ENCODE measurements around the gene BUD23. TPM values are rescaled to one million over a fixed set of nuclear protein-coding genes. Genes with fewer than 3 reads are reported as not detected.

The BUD23 gene
- total and polyA plus RNA-seq, 2 donors (not counting 1 experiment from before 2014, with no cell fraction given): 62.4 to 63.9 TPM

- H3K4me1 Mint-ChIP-seq: peaks cover 25% of the 10 kb centered on the region
- TF ChIP-seq EZH2 (IDR thresholded peaks at IDR 0.05; ENCODE audit: borderline replicate concordance, insufficient read depth, low read depth, low read length, poor library complexity, severe bottlenecking) (no peak), CTCF (IDR thresholded peaks at IDR 0.05) (no peak)
- 88% methylated on average over 18 of the region's 18 CpGs for WGBS (ENCODE audit: insufficient coverage)
- POLR2A ChIA-PET: no interaction called here
- ATAC-seq (ENCODE audit: low read depth): no peak
- H3K27me3 Mint-ChIP-seq: peaks cover 7% of the 10 kb centered on the region
- Histone ChIP-seq H3K4me3 (ENCODE audit: control extremely low read depth in 1 of 5, extremely low read depth in 1 of 5, insufficient read depth in 1 of 5, low read depth in 2 of 5, low read length in 4 of 5) (no peak overlapping the region), H3K27me3 (replicated peaks in 1 of 4; ENCODE audit: control extremely low read depth in 1 of 4, control insufficient read depth in 3 of 4, insufficient read depth in 4 of 4, low read length in 3 of 4) (peaks cover 0 to 10% (median 0%) of the 10 kb centered on the region in 4 experiments), H3K4me1 (ENCODE audit: control insufficient read depth in 2 of 2, insufficient read depth in 2 of 2, low read length in 2 of 2) (peaks cover 18 to 22% of the 10 kb centered on the region in 2 donors), H3K36me3 (replicated peaks in 1 of 2; ENCODE audit: control extremely low read depth in 1 of 2, control insufficient read depth in 1 of 2, extremely low read depth in 1 of 2, insufficient read depth in 2 of 2, low read length in 1 of 2) (peaks cover 0 to 12% of the 10 kb centered on the region in 2 experiments), H3K4me2 (replicated peaks; ENCODE audit: low read depth, low read length, poor library complexity, severe bottlenecking) (no peak overlapping the region), H3K9ac (ENCODE audit: low read length) (no peak overlapping the region), H4K20me1 (ENCODE audit: control insufficient read depth, insufficient read depth, low read length, poor library complexity, severe bottlenecking) (no peaks in the 10 kb centered on the region), H3K79me2 (ENCODE audit: control insufficient read depth, insufficient read depth, low read length) (no peaks in the 10 kb centered on the region), H3K9me3 (ENCODE audit: control extremely low read depth in 1 of 3, control insufficient read depth in 2 of 3, insufficient read depth in 1 of 3, low read length in 2 of 3) (peaks cover 0 to 5% (median 0%) of the 10 kb centered on the region in 3 donors), H3K27ac (ENCODE audit: low read length in 2 of 2) (no peak overlapping the region), H2AFZ (ENCODE audit: insufficient read depth, low read depth, low read length, poor library complexity, severe bottlenecking) (no peak overlapping the region)
- H3K9me3 Mint-ChIP-seq (ENCODE audit: insufficient read depth): no peaks in the 10 kb centered on the region
- no peak overlapping the region for H3K4me3 Mint-ChIP-seq
- intact Hi-C loops (cut with micrococcal nuclease): no loop called here
- no peak for DNase-seq
- H3K27ac Mint-ChIP-seq: no peak overlapping the region
- CTCF ChIA-PET: interaction anchor here (1.1 kb wide), 1 partner anchor 96 kb away, joined by 6 read pairs; no protein-coding TSS in a partner anchor
These were observed 19.3 kb downstream of the BUD23 start for GRCh38 chr7:73702665-73703064.

GRCh38 chr7:73703225-73703624 is 19.8 kb downstream of the BUD23 start:
- H3K27me3 ChIP-seq (replicated peaks in 1 of 4; ENCODE audit: control extremely low read depth in 1 of 4, control insufficient read depth in 3 of 4, insufficient read depth in 4 of 4, low read length in 3 of 4): peaks cover 0 to 10% (median 0%) of the 10 kb centered on the region in 4 experiments
- TF ChIP-seq CTCF (IDR thresholded peaks at IDR 0.05): no peak
- TF ChIP-seq EZH2 (IDR thresholded peaks at IDR 0.05; ENCODE audit: borderline replicate concordance, insufficient read depth, low read depth, low read length, poor library complexity, severe bottlenecking): no peak
- H3K9me3 ChIP-seq (ENCODE audit: control extremely low read depth in 1 of 3, control insufficient read depth in 2 of 3, insufficient read depth in 1 of 3, low read length in 2 of 3): peaks cover 0 to 5% (median 0%) of the 10 kb centered on the region in 3 donors
- 70% methylated on average over 9 of the region's 13 CpGs for WGBS (ENCODE audit: insufficient coverage)
- Mint-ChIP-seq H3K27ac (no peak overlapping the region), H3K4me1 (peaks cover 25% of the 10 kb centered on the region), H3K27me3 (peaks cover 7% of the 10 kb centered on the region), H3K9me3 (ENCODE audit: insufficient read depth) (no peaks in the 10 kb centered on the region), H3K4me3 (peak overlapping the region; percentile 52)
- no peak overlapping the region for H3K27ac ChIP-seq (ENCODE audit: low read length in 2 of 2)
- H3K9ac ChIP-seq (ENCODE audit: low read length): peak overlapping the region; percentile 48
- CTCF ChIA-PET: no interaction called here
- intact Hi-C loops (cut with micrococcal nuclease): no loop called here
- H3K4me2 ChIP-seq (replicated peaks; ENCODE audit: low read depth, low read length, poor library complexity, severe bottlenecking): peak overlapping the region; percentile 69
- DNase-seq (no peak), ATAC-seq (ENCODE audit: low read depth) (no peak)
- peaks cover 0 to 6% of the 10 kb centered on the region in 2 experiments for H3K36me3 ChIP-seq (replicated peaks in 1 of 2; ENCODE audit: control extremely low read depth in 1 of 2, control insufficient read depth in 1 of 2, extremely low read depth in 1 of 2, insufficient read depth in 2 of 2, low read length in 1 of 2)
- peak overlapping the region; percentile 56 for H2AFZ ChIP-seq (ENCODE audit: insufficient read depth, low read depth, low read length, poor library complexity, severe bottlenecking)
- H3K4me1 ChIP-seq (ENCODE audit: control insufficient read depth in 2 of 2, insufficient read depth in 2 of 2, low read length in 2 of 2): peaks cover 18 to 22% of the 10 kb centered on the region in 2 donors
- no peaks in the 10 kb centered on the region for H4K20me1 ChIP-seq (ENCODE audit: control insufficient read depth, insufficient read depth, low read length, poor library complexity, severe bottlenecking)
- no peaks in the 10 kb centered on the region for H3K79me2 ChIP-seq (ENCODE audit: control insufficient read depth, insufficient read depth, low read length)
- POLR2A ChIA-PET: interaction anchor here (0.7 kb wide), 1 partner anchor 181 kb away, joined by 3 read pairs; the partner anchor contains the start of gene BAZ1B
- H3K4me3 ChIP-seq (ENCODE audit: control extremely low read depth in 1 of 5, extremely low read depth in 1 of 5, insufficient read depth in 1 of 5, low read depth in 2 of 5, low read length in 4 of 5): peak overlapping the region in 2 of 5 experiments; percentile 23 to 34
